Activated naive CD4-positive, alpha-beta T cell treated with anti-CD3 and anti-CD28 coated beads for 36 hours (primary cell): ENCODE results near the gene NR1H2. TPM values are rescaled to one million over a fixed set of nuclear protein-coding genes. Genes with fewer than 3 reads are reported as not detected.
A peak's percentile ranks its signal among the peaks of the same experiment; 100 is the strongest.
"Not testable (repeated sequence)": the region's sequence is repeated elsewhere in the genome, so short reads cannot be mapped to it uniquely, and the experiment has no call there.

Experiments
- CTCF ChIA-PET: fragments of 350-600 bp; sonication (Branson Sonifier 250); formaldehyde crosslinking; loops from one replicate; lab custom pipeline; 2021; ENCODE audit warnings: antibody characterized with exemption; lab: Charles Lee
- DNase-seq: peaks from one replicate; pipeline ENCODE4 v3.0.0-alpha.2; 2020
- H3K27ac Mint-ChIP-seq: one replicate; pipeline ENCODE4 v1.8.0; 2021; ENCODE audit warnings: mild to moderate bottlenecking, mixed read lengths
- H3K27me3 Mint-ChIP-seq: one replicate; pipeline ENCODE4 v1.8.0; 2021; ENCODE audit warnings: low read depth, mixed read lengths
- H3K36me3 Mint-ChIP-seq: one replicate; pipeline ENCODE4 v1.8.0; 2021; ENCODE audit warnings: low read depth, mixed read lengths
- H3K4me1 Mint-ChIP-seq: one replicate; pipeline ENCODE4 v1.8.0; 2021; ENCODE audit warnings: low read depth, mixed read lengths
- H3K4me3 Mint-ChIP-seq: one replicate; pipeline ENCODE4 v1.8.0; 2021; ENCODE audit warnings: mild to moderate bottlenecking, moderate library complexity, mixed read lengths
- H3K9me3 Mint-ChIP-seq: one replicate; pipeline ENCODE4 v1.8.0; 2021; ENCODE audit warnings: mixed read lengths
- intact Hi-C: fragments of 100-400 bp; cut with micrococcal nuclease; formaldehyde crosslinking; loops from one replicate; pipeline ENCODE4 v1.15.1; 2023
- total RNA-seq, 2 experiments: library from RNA; stranded (reverse); gene quantifications; one replicate each; pipeline ENCODE4 v1.2.3, GENCODE V29; 2021

NR1H2 gene
- total RNA-seq: 10 to 100 TPM; 47.2 to 49.3 TPM

DNA sequence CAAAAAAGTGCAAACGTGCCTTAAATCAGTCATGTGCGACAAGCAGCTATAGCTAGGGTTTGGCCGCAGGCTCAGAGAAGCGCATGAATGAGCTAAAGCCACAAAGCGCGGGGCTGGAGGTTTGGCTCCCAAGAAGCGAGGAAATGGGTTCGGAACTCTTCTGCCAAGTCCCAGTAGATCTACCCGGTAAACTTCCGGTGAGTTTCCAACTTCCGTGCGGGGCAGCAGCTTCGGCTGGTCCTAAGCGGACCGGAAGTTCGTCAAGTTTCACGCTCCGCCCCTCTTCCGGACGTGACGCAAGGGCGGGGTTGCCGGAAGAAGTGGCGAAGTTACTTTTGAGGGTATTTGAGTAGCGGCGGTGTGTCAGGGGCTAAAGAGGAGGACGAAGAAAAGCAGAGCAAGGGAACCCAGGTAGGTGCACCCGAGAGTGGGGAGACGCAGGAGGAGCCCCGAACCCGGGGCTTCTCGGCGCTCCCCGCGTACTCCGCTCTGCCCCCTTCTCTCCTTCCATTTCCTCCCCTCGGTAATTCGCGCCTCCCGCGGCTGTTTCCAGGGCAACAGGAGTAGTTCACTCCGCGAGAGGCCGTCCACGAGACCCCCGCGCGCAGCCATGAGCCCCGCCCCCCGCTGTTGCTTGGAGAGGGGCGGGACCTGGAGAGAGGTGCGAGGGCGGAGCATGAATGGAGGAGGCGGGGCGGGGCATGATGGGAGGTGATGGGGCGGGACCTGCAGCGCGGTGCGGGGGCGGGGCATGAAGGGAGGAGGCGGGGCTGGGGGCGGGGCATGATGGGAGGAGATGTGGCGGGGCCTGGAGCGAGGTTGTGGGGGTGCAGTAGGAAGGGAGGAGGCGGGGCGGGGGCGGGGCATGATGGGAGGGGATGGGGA, at the start of gene NR1H2:
TSS of gene NR1H2 (plus strand) at position 292 of the 885 bp plus-strand sequence. CDS start 1,149 bp downstream, outside the sequence.
- H3K9me3 Mint-ChIP-seq: no peaks in the 10 kb centered on the region
- CTCF ChIA-PET: interaction anchor here (0.7 to 1.7 kb wide), 4 partner anchors 9 to 84 kb away, joined by 3 to 6 read pairs (median 4); no protein-coding TSS in a partner anchor
- DNase-seq: peak; percentile 96
- peaks cover 22% of the 10 kb centered on the region for H3K36me3 Mint-ChIP-seq
- peaks cover 19% of the 10 kb centered on the region for H3K4me1 Mint-ChIP-seq
- no peaks in the 10 kb centered on the region for H3K27me3 Mint-ChIP-seq
- peak within 1 kb of the TSS; percentile 100 for H3K27ac Mint-ChIP-seq
- intact Hi-C loops: loop anchor here (1.0 kb wide), 4 partner anchors 8 to 135 kb away; partner anchors contain the start of genes EMC10, GARIN5A, JOSD2 and POLD1
- H3K4me3 Mint-ChIP-seq: peak within 1 kb of the TSS; percentile 100

DNA sequence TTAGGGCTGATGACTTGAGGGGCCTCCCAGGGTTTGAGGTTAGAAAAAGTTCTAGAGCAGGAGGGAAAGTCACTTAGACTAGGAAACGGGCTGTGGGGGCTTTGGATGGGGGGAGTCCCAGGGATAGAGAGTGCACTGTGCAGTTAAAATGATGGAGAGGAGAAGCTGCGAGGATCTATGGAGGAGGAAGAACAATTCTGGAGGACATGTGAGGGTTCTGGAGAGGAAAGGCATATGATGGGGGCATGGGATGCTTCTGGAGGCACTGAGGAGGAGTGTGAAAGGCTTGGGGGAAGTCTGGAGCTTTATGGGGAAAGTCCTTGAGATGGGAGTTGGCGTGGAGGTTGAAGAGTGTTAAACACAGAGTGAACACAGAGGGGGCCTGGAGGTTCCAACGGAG, 49.2 kb upstream of the NR1H2 start:
- Mint-ChIP-seq H3K9me3 (no peaks in the 10 kb centered on the region), H3K27me3 (peaks cover 37% of the 10 kb centered on the region), H3K4me3 (peak overlapping the region; percentile 66), H3K36me3 (peaks cover 8% of the 10 kb centered on the region), H3K27ac (no peak overlapping the region), H3K4me1 (peaks cover 44% of the 10 kb centered on the region)
- CTCF ChIA-PET: interaction anchor here (0.6 kb wide), 1 partner anchor 598 kb away, joined by 4 read pairs; no protein-coding TSS in a partner anchor
- intact Hi-C loops: loop anchor here (5.0 kb wide), 1 partner anchor 300 kb away; the partner anchor contains the start of genes VRK3 and ZNF473
- DNase-seq: no peak

GRCh38 chr19:50327461-50328223, 48.6 kb upstream of the NR1H2 start:
- Mint-ChIP-seq H3K36me3 (peaks cover 8% of the 10 kb centered on the region), H3K4me3 (peak overlapping the region; percentile 66), H3K27me3 (peaks cover 43% of the 10 kb centered on the region), H3K27ac (no peak overlapping the region), H3K4me1 (peaks cover 51% of the 10 kb centered on the region), H3K9me3 (no peaks in the 10 kb centered on the region)
- intact Hi-C loops: loop anchor here (2.0 to 5.0 kb wide), 2 partner anchors 29 to 300 kb away; partner anchors contain the start of genes VRK3 and ZNF473
- CTCF ChIA-PET: interaction anchor here (0.6 to 1.9 kb wide), 4 partner anchors 11 to 599 kb away, joined by 3 to 6 read pairs (median 4); no protein-coding TSS in a partner anchor
- DNase-seq: no peak

- peaks cover 55% of the 10 kb centered on the region for H3K4me1 Mint-ChIP-seq
- peak overlapping the region; percentile 18 for H3K4me3 Mint-ChIP-seq
- peaks cover 8% of the 10 kb centered on the region for H3K36me3 Mint-ChIP-seq
- H3K27me3 Mint-ChIP-seq: peaks cover 45% of the 10 kb centered on the region
- H3K27ac Mint-ChIP-seq: no peak overlapping the region
- DNase-seq: no peak
- H3K9me3 Mint-ChIP-seq: no peaks in the 10 kb centered on the region
- CTCF ChIA-PET: interaction anchor here (1.0 to 1.9 kb wide), 3 partner anchors 11 to 93 kb away, joined by 3 to 6 read pairs (median 4); no protein-coding TSS in a partner anchor
- intact Hi-C loops: loop anchor here (2.0 to 5.0 kb wide), 2 partner anchors 28 to 301 kb away; partner anchors contain the start of genes VRK3 and ZNF473
These were observed 47.9 kb upstream of the NR1H2 start for GRCh38 chr19:50328224-50328872.

DNA sequence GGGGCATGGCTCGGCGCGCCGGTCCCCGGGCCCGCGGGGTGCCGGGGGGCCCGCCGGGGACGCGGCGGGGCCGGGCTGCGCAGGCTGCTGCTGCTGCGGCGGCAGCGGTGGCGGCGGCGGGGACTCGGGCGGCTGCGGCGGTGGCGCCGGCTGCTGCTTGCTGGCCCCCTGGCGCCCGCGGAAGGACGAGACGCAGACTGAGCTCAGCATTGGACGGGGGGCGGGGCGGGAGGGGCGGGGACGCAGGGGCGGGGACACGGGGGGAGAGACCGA, 47.4 kb upstream of the NR1H2 start:
- intact Hi-C loops: loop anchor here (1.0 to 5.0 kb wide), 3 partner anchors 28 to 302 kb away; partner anchors contain the start of genes POLD1, VRK3 and ZNF473
- peaks cover 8% of the 10 kb centered on the region for H3K36me3 Mint-ChIP-seq

GRCh38 chr19:50329146-50329925, 46.9 kb upstream of the NR1H2 start, which contains the start of gene KCNC3:
KCNC3 (minus strand) TSS chr19:50329377; CDS start chr19:50329082, 295 bp downstream.
- peak within 1 kb of the TSS; percentile 82 for H3K4me3 Mint-ChIP-seq
- CTCF ChIA-PET: interaction anchor here (0.8 to 1.9 kb wide), 2 partner anchors 18 to 35 kb away, joined by 3 to 6 read pairs; no protein-coding TSS in a partner anchor
- no peaks in the 10 kb centered on the region for H3K9me3 Mint-ChIP-seq
- peak within 1 kb of the TSS; percentile 83 for H3K27ac Mint-ChIP-seq
- H3K27me3 Mint-ChIP-seq: peaks cover 45% of the 10 kb centered on the region
- intact Hi-C loops: loop anchor here (1.0 to 5.0 kb wide), 3 partner anchors 27 to 302 kb away; partner anchors contain the start of genes POLD1, VRK3 and ZNF473
- DNase-seq: peak; percentile 98
- peaks cover 65% of the 10 kb centered on the region for H3K4me1 Mint-ChIP-seq
- peaks cover 8% of the 10 kb centered on the region for H3K36me3 Mint-ChIP-seq

More for the DNA sequence above, 47.4 kb upstream of the NR1H2 start:
- CTCF ChIA-PET: interaction anchor here (0.8 to 1.9 kb wide), 3 partner anchors 10 to 36 kb away, joined by 3 to 6 read pairs (median 4); no protein-coding TSS in a partner anchor
- peaks cover 60% of the 10 kb centered on the region for H3K4me1 Mint-ChIP-seq
- H3K27ac Mint-ChIP-seq: no peak overlapping the region
- no peak for DNase-seq
- no peaks in the 10 kb centered on the region for H3K9me3 Mint-ChIP-seq
- H3K27me3 Mint-ChIP-seq: peaks cover 45% of the 10 kb centered on the region
- H3K4me3 Mint-ChIP-seq: peak overlapping the region; percentile 82

- not testable (repeated sequence) for DNase-seq, H3K9me3 Mint-ChIP-seq, H3K36me3 Mint-ChIP-seq
- H3K4me3 Mint-ChIP-seq: peak overlapping the region; percentile 82
- H3K27me3 Mint-ChIP-seq: peaks cover 45% of the 10 kb centered on the region
- peaks cover 68% of the 10 kb centered on the region for H3K4me1 Mint-ChIP-seq
- peak overlapping the region; percentile 83 for H3K27ac Mint-ChIP-seq
- intact Hi-C loops: loop anchor here (1.0 to 10.0 kb wide), 5 partner anchors 17 to 395 kb away; partner anchors contain the start of genes CLEC11A, POLD1, VRK3 and ZNF473
- CTCF ChIA-PET: interaction anchor here (0.6 to 1.9 kb wide), 2 partner anchors 17 to 130 kb away, joined by 3 to 6 read pairs; no protein-coding TSS in a partner anchor
These were observed 46.3 kb upstream of the NR1H2 start for GRCh38 chr19:50329926-50330294.

DNA sequence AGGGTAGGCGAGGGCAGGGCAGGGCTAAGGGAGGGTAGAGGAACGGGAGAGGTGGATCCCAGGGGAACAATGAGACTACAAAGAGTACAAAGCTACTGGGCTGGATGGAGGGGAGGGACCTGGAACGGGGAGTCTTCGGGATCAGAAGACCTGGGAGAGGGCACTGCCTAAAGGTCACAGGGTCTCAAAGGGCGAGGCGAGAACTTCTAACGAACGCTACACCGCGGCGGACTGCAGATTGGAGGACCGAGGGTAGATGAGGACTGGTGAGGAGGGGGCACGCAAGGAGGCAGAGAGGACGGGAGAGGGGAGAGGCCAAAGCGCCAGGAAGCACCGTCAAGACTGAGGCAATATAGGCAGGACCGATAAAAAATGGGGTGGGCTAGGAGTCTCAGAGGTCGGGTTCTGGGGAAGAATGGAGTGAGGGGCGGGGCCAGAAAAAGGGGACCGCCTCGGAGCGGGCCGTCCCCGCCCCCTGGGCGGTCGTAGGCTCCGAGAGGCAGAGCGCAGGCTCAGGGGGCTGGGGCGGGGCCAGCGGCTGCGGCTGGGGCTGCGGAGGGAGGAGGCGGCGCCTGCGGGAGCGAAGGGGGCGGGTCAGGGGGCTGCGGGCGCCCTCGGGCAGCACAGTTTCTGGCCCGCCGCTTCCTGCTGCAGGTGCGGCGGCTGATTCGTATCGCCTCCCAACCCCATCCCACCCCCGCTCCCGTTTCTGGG, 45.7 kb upstream of the NR1H2 start:
- CTCF ChIA-PET: interaction anchor here (0.6 kb wide), 1 partner anchor 130 kb away, joined by 3 read pairs; no protein-coding TSS in a partner anchor
- H3K9me3 Mint-ChIP-seq: no peaks in the 10 kb centered on the region
- H3K27ac Mint-ChIP-seq: peak overlapping the region; percentile 83
- peaks cover 8% of the 10 kb centered on the region for H3K36me3 Mint-ChIP-seq
- DNase-seq: peak; percentile 87
- peaks cover 74% of the 10 kb centered on the region for H3K4me1 Mint-ChIP-seq
- intact Hi-C loops: loop anchor here (2.0 to 10.0 kb wide), 2 partner anchors 16 to 394 kb away; partner anchors contain the start of gene CLEC11A
- H3K4me3 Mint-ChIP-seq: peak overlapping the region; percentile 82
- peaks cover 51% of the 10 kb centered on the region for H3K27me3 Mint-ChIP-seq

GRCh38 chr19:50331221-50331993, 44.9 kb upstream of the NR1H2 start:
- Mint-ChIP-seq H3K27me3 (peaks cover 52% of the 10 kb centered on the region), H3K27ac (peak overlapping the region; percentile 73), H3K9me3 (no peaks in the 10 kb centered on the region), H3K4me3 (peak overlapping the region; percentile 73), H3K36me3 (peaks cover 8% of the 10 kb centered on the region), H3K4me1 (peaks cover 73% of the 10 kb centered on the region)
- intact Hi-C loops: loop anchor here (2.0 to 10.0 kb wide), 2 partner anchors 15 to 393 kb away; partner anchors contain the start of gene CLEC11A
- CTCF ChIA-PET: no interaction called here
- DNase-seq: peak; percentile 43

- CTCF ChIA-PET: no interaction called here
- H3K4me3 Mint-ChIP-seq: peak overlapping the region; percentile 73
- H3K9me3 Mint-ChIP-seq: no peaks in the 10 kb centered on the region
- H3K36me3 Mint-ChIP-seq: peaks cover 8% of the 10 kb centered on the region
- DNase-seq: no peak
- peaks cover 68% of the 10 kb centered on the region for H3K4me1 Mint-ChIP-seq
- H3K27ac Mint-ChIP-seq: no peak overlapping the region
- intact Hi-C loops: loop anchor here (2.0 to 10.0 kb wide), 2 partner anchors 15 to 393 kb away; partner anchors contain the start of gene CLEC11A
- H3K27me3 Mint-ChIP-seq: peaks cover 47% of the 10 kb centered on the region
These were observed 44.3 kb upstream of the NR1H2 start for GRCh38 chr19:50331994-50332243.
